ENCODE results near the gene CCDC124. TPM values are rescaled to one million over a fixed set of nuclear protein-coding genes. Genes with fewer than 3 reads are reported as not detected.

CCDC124 gene
- polyA plus RNA-seq, 1 of the 3 experiments (the other 2 are of a cell fraction), result 231 TPM

GRCh38 chr19:17948931-17949930, 16.4 kb downstream of the CCDC124 start:
- POLR2A ChIA-PET, result interaction anchor here (1.9 kb wide), 1 partner anchor 90 kb away, joined by 4 read pairs; the partner anchor contains the start of gene RPL18A
- Histone ChIP-seq H3F3A (replicated peaks; ENCODE audit: insufficient read depth) (peaks cover 16% of the 10 kb centered on the region), H3K4me1 (ENCODE audit: control insufficient read depth in 1 of 2, insufficient read depth in 2 of 2, low read depth in 1 of 2, low read length in 1 of 2) (peaks cover 8 to 22% of the 10 kb centered on the region in 2 experiments; a peak in 2 of 4 replicates), H3K9ac (no peak overlapping the region), H3K9me2 (no peaks in the 10 kb centered on the region), H2AFZ (ENCODE audit: low read depth) (no peak overlapping the region), H3K79me2 (ENCODE audit: insufficient read depth) (no peaks in the 10 kb centered on the region), H3K36me3 (replicated peaks in 1 of 2; ENCODE audit: control insufficient read depth in 1 of 2, insufficient read depth in 2 of 2, low read length in 1 of 2) (no peaks in the 10 kb centered on the region), H3K4me2 (0 out of 2 replicates have a peak overlapping the region, but pooled peaks have one; percentile 55), H3K27ac (ENCODE audit: low read depth in 2 of 2, low read length in 1 of 2) (no peak overlapping the region), H3K27me3 (ENCODE audit: insufficient read depth) (peaks cover 42% of the 10 kb centered on the region), H3K4me3 (ENCODE audit: low read depth in 2 of 2, low read length in 1 of 2) (no peak overlapping the region), H3K9me3 (no peaks in the 10 kb centered on the region), H4K20me1 (ENCODE audit: insufficient read depth) (peaks cover under 1% of the 10 kb centered on the region; the same call in 1 of the 2 replicates)
- CTCF ChIA-PET, result interaction anchor here (0.9 to 21.7 kb wide), 3 partner anchors 14 to 47 kb away, joined by 3 to 464 read pairs (median 69); partner anchors contain the start of gene CCDC124
- 77% methylated on average over 43 of the region's 49 CpGs for WGBS (ENCODE audit: low lambda C conversion rate)
- DNase-seq, result no peak
- TF ChIP-seq PBX3 (IDR thresholded peaks at IDR 0.05) (no peak), RXRA (IDR thresholded peaks at IDR 0.05; ENCODE audit: borderline replicate concordance, low read depth) (no peak), NFIC (IDR thresholded peaks at IDR 0.05; ENCODE audit: borderline replicate concordance) (no peak), SIN3A (IDR thresholded peaks at IDR 0.05; ENCODE audit: borderline replicate concordance, low read depth, low read length) (no peak), JUND (IDR thresholded peaks at IDR 0.05) (no peak), EP300 (IDR thresholded peaks at IDR 0.05; ENCODE audit: borderline replicate concordance in 1 of 2, low read depth in 1 of 2, low read length in 1 of 2) (no peak), TCF12 (IDR thresholded peaks at IDR 0.05) (no peak), FOSL2 (IDR thresholded peaks at IDR 0.05; ENCODE audit: borderline replicate concordance, low read depth) (no peak), IRF3 (IDR thresholded peaks at IDR 0.05; ENCODE audit: low read depth, low read length) (no peak), RFX5 (IDR thresholded peaks at IDR 0.05; ENCODE audit: low read length) (no peak), ELF1 (IDR thresholded peaks at IDR 0.05) (no peak), GATA2 (CRISPR knock-in tag; IDR thresholded peaks at IDR 0.05) (no peak), EZH2phosphoT487 (IDR thresholded peaks at IDR 0.05; ENCODE audit: borderline replicate concordance, low read depth) (no peak), TAF1 (IDR thresholded peaks at IDR 0.05; ENCODE audit: borderline replicate concordance, low read depth, low read length) (no peak), NRF1 (IDR thresholded peaks at IDR 0.05; ENCODE audit: low read depth, low read length) (no peak), FOXM1 (IDR thresholded peaks at IDR 0.05; ENCODE audit: low read depth) (no peak)
- TF ChIP-seq, protein P1, sequence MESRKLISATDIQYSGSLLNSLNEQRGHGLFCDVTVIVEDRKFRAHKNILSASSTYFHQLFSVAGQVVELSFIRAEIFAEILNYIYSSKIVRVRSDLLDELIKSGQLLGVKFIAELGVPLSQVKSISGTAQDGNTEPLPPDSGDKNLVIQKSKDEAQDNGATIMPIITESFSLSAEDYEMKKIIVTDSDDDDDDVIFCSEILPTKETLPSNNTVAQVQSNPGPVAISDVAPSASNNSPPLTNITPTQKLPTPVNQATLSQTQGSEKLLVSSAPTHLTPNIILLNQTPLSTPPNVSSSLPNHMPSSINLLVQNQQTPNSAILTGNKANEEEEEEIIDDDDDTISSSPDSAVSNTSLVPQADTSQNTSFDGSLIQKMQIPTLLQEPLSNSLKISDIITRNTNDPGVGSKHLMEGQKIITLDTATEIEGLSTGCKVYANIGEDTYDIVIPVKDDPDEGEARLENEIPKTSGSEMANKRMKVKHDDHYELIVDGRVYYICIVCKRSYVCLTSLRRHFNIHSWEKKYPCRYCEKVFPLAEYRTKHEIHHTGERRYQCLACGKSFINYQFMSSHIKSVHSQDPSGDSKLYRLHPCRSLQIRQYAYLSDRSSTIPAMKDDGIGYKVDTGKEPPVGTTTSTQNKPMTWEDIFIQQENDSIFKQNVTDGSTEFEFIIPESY (IDR thresholded peaks at IDR 0.05; ENCODE audit: borderline replicate concordance, low read depth), result no peak
- TF ChIP-seq, protein P2, sequence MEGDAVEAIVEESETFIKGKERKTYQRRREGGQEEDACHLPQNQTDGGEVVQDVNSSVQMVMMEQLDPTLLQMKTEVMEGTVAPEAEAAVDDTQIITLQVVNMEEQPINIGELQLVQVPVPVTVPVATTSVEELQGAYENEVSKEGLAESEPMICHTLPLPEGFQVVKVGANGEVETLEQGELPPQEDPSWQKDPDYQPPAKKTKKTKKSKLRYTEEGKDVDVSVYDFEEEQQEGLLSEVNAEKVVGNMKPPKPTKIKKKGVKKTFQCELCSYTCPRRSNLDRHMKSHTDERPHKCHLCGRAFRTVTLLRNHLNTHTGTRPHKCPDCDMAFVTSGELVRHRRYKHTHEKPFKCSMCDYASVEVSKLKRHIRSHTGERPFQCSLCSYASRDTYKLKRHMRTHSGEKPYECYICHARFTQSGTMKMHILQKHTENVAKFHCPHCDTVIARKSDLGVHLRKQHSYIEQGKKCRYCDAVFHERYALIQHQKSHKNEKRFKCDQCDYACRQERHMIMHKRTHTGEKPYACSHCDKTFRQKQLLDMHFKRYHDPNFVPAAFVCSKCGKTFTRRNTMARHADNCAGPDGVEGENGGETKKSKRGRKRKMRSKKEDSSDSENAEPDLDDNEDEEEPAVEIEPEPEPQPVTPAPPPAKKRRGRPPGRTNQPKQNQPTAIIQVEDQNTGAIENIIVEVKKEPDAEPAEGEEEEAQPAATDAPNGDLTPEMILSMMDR (IDR thresholded peaks at IDR 0.05), result no peak
- TF ChIP-seq, protein P3, sequence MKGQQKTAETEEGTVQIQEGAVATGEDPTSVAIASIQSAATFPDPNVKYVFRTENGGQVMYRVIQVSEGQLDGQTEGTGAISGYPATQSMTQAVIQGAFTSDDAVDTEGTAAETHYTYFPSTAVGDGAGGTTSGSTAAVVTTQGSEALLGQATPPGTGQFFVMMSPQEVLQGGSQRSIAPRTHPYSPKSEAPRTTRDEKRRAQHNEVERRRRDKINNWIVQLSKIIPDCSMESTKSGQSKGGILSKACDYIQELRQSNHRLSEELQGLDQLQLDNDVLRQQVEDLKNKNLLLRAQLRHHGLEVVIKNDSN (IDR thresholded peaks at IDR 0.05; ENCODE audit: borderline replicate concordance, low read depth), result no peak
